GM23248 (cell line): ENCODE results near the gene TWIST2. TPM values are rescaled to one million over a fixed set of nuclear protein-coding genes. Genes with fewer than 3 reads are reported as not detected.

Experiments
- DNase-seq: peaks from one replicate; pipeline ENCODE4 v3.0.0-alpha.2; 2015
- H2AFZ ChIP-seq: fragments of 200-600 bp; sonication (generic); 2 replicates; pipeline ENCODE4 v1.6.1; 2016; ENCODE audit warnings: antibody characterized with exemption
- H3F3A ChIP-seq: fragments of 200-600 bp; sonication (generic); 2 replicates; pipeline ENCODE4 v1.6.1; 2016; ENCODE audit warnings: mild to moderate bottlenecking, antibody characterized with exemption, mixed run types; ENCODE audit not compliant: insufficient read depth
- H3K27ac ChIP-seq: fragments of 200-600 bp; sonication (generic); 2 replicates; pipeline ENCODE4 v1.5.1; 2016; ENCODE audit warnings: mild to moderate bottlenecking
- H3K27me3 ChIP-seq: fragments of 200-600 bp; sonication (generic); replicated peaks from 2 replicates; pipeline ENCODE4 v1.6.1; 2016; ENCODE audit warnings: mild to moderate bottlenecking; ENCODE audit not compliant: insufficient read depth
- H3K36me3 ChIP-seq: fragments of 200-600 bp; sonication (generic); 2 replicates; pipeline ENCODE4 v1.6.1; 2016; ENCODE audit warnings: low read depth, mild to moderate bottlenecking
- H3K4me1 ChIP-seq: fragments of 200-600 bp; sonication (generic); 2 replicates; pipeline ENCODE4 v1.6.1; 2016; ENCODE audit warnings: mild to moderate bottlenecking; ENCODE audit not compliant: insufficient read depth
- H3K4me2 ChIP-seq: fragments of 200-600 bp; sonication (generic); one replicate; pipeline ENCODE4 v1.6.1; 2016; ENCODE audit warnings: mild to moderate bottlenecking; ENCODE audit not compliant: unreplicated experiment
- H3K4me3 ChIP-seq: fragments of 200-600 bp; sonication (generic); 2 replicates; pipeline ENCODE4 v1.5.1; 2016; ENCODE audit warnings: mild to moderate bottlenecking
- H3K79me2 ChIP-seq: fragments of 200-600 bp; sonication (generic); 2 replicates; pipeline ENCODE4 v1.6.1; 2016; ENCODE audit warnings: mild to moderate bottlenecking; ENCODE audit not compliant: insufficient read depth
- H3K9ac ChIP-seq: fragments of 200-600 bp; sonication (generic); 2 replicates; pipeline ENCODE4 v1.6.1; 2016; ENCODE audit warnings: mild to moderate bottlenecking
- H3K9me2 ChIP-seq: fragments of 200-600 bp; sonication (generic); 2 replicates; pipeline ENCODE4 v1.6.1; 2016; ENCODE audit warnings: mixed run types, mild to moderate bottlenecking, moderate library complexity; ENCODE audit not compliant: insufficient read depth
- H3K9me3 ChIP-seq: fragments of 200-600 bp; sonication (generic); one replicate; pipeline ENCODE4 v1.6.1; 2017; ENCODE audit warnings: low read depth
- H4K20me1 ChIP-seq: fragments of 200-600 bp; sonication (generic); 2 replicates; pipeline ENCODE4 v1.6.0; 2016; ENCODE audit not compliant: insufficient read depth
- EZH2 ChIP-seq: fragments of 200-600 bp; sonication (generic); IDR thresholded peaks from 2 replicates; pipeline ENCODE4 v1.6.1; 2018; ENCODE audit warnings: antibody characterized with exemption, mild to moderate bottlenecking; ENCODE audit not compliant: insufficient read depth, poor library complexity, severe bottlenecking
- EZH2phosphoT487 ChIP-seq: fragments of 200-600 bp; sonication (generic); IDR thresholded peaks from 2 replicates; pipeline ENCODE4 v1.6.1; 2018; ENCODE audit warnings: antibody characterized with exemption, moderate library complexity, mild to moderate bottlenecking, low read depth; ENCODE audit not compliant: insufficient read depth
- WGBS, 2 experiments: methylation state at CpG; one replicate each; pipeline ENCODE4 v1.1.6; 2015 to 2017; ENCODE audit warnings: low lambda C conversion rate in 2 of 2, low coverage in 1 of 2; ENCODE audit errors: missing lambda C conversion rate in 2 of 2; 5-methylcytosine and 5-hydroxymethylcytosine counted together
- in situ Hi-C: fragments of 300-500 bp; cut with MboI; formaldehyde crosslinking; loops from 2 replicates; pipeline ENCODE4 v1.15.0; 2020
- polyA plus RNA-seq: library from polyadenylated mRNA; unstranded; fragments of >200 nt; fragmentation: Nextera tagmentation; extraction: Ambion mirVana; gene quantifications from 2 replicates; pipeline ENCODE4 v1.2.1, GENCODE V29; 2016
- total RNA-seq: library from RNA; depleted of rRNA; stranded (reverse); fragments of >200 nt; shearing (Covaris generic); gene quantifications from 2 replicates; pipeline ENCODE4 v1.2.3, GENCODE V29; 2014

The TWIST2 gene
- total and polyA plus RNA-seq, 2 experiments from 2014 or later: 248 to 544 TPM

- H3K27ac ChIP-seq: peak overlapping the region; percentile 88
- H3F3A ChIP-seq: peaks cover 20% of the 10 kb centered on the region
- peak; percentile 99 for DNase-seq
- H3K4me3 ChIP-seq: no peak overlapping the region
- H3K4me2 ChIP-seq: peak overlapping the region; percentile 58
- 0 out of 2 replicates have a peak overlapping the region, but pooled peaks have one; percentile 18 for H2AFZ ChIP-seq
- no peaks in the 10 kb centered on the region for H4K20me1 ChIP-seq
- in situ Hi-C loops: no loop called here
- H3K4me1 ChIP-seq: peaks cover 32% of the 10 kb centered on the region
- H3K79me2 ChIP-seq: 0 out of 2 replicates have a peak, but pooled peaks cover under 1% of the 10 kb centered on the region
- peak overlapping the region; percentile 64 for H3K9ac ChIP-seq
- H3K9me2 ChIP-seq: no peaks in the 10 kb centered on the region
- no peaks in the 10 kb centered on the region for H3K9me3 ChIP-seq
- H3K27me3 ChIP-seq: no peaks in the 10 kb centered on the region
- WGBS, 2 experiments: 2% methylated on average over 21 of the region's 21 CpGs
- H3K36me3 ChIP-seq: no peaks in the 10 kb centered on the region
- TF ChIP-seq EZH2phosphoT487 (no peak), EZH2 (no peak)
Observed at GRCh38 chr2:238938401-238939055, 90.6 kb downstream of the TWIST2 start.

GRCh38 chr2:238939074-238939473 lies 91.2 kb downstream of the TWIST2 start:
- Histone ChIP-seq H3K4me2 (peak overlapping the region; percentile 58), H3K36me3 (no peaks in the 10 kb centered on the region), H3K4me3 (no peak overlapping the region), H4K20me1 (no peaks in the 10 kb centered on the region), H3K27ac (peak overlapping the region; percentile 88), H2AFZ (no peak overlapping the region), H3K79me2 (peaks cover 6% of the 10 kb centered on the region), H3F3A (peaks cover 20% of the 10 kb centered on the region), H3K9me2 (no peaks in the 10 kb centered on the region), H3K9me3 (no peaks in the 10 kb centered on the region), H3K4me1 (peaks cover 32% of the 10 kb centered on the region), H3K9ac (peak overlapping the region; percentile 51), H3K27me3 (no peaks in the 10 kb centered on the region)
- no peak for TF ChIP-seq EZH2
- TF ChIP-seq EZH2phosphoT487: no peak
- 17 to 21% methylated on average over 6 of the region's 6 CpGs for WGBS, 2 experiments
- in situ Hi-C loops: no loop called here
- DNase-seq: peak; percentile 78

DNA sequence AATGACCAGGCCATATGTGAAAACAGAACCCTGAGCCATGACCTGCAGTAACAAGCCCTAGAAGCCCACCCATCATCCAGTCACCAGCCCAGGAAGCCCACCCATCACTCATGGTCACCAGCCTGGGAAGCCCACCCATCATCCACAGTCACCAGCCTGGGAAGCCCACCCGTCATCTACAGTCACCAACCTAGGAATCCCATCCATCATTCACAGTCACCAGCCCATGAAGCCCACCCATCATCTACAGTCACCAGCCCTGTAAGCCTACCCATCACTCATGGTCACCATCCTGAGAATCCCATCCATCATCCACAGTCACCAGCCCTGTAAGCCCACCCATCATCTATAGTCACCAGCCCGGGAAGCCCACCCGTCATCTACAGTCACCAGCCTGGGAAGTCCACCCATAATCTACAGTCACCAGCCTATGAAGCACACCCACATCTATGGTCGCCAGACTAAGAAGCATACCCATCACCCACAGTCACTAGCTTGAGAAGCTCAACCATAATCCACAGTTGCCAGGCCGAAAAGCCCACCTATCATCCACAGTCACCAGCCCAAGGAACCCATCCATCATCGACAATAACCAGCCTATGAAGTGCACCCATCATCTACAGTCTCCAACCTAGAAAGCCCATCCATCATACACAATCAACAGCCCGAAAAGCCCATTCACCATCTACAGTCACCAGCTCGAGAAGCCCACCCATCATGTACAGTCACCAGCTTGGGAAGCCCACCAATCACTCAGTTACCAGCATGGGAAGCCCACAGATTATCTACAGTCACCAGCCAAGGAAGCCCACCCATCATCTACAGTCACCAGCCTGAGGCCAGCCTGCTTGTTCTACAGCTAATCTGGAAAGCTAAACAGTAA lies 91.9 kb downstream of the TWIST2 start:
- peak overlapping the region; percentile 88 for H3K27ac ChIP-seq
- H3K4me1 ChIP-seq: peaks cover 32% of the 10 kb centered on the region
- H3K4me2 ChIP-seq: peak overlapping the region; percentile 58
- H3K9me2 ChIP-seq: no peaks in the 10 kb centered on the region
- H3F3A ChIP-seq: peaks cover 20% of the 10 kb centered on the region
- no peaks in the 10 kb centered on the region for H3K27me3 ChIP-seq
- no peak for TF ChIP-seq EZH2
- TF ChIP-seq EZH2phosphoT487: no peak
- no peaks in the 10 kb centered on the region for H4K20me1 ChIP-seq
- H3K79me2 ChIP-seq: peaks cover 13% of the 10 kb centered on the region
- no peaks in the 10 kb centered on the region for H3K9me3 ChIP-seq
- no peak overlapping the region for H3K4me3 ChIP-seq
- no peak overlapping the region for H2AFZ ChIP-seq
- WGBS, 2 experiments: 96 to 99% methylated on average over 8 of the region's 8 CpGs
- H3K9ac ChIP-seq: peak overlapping the region; percentile 51
- no peak for DNase-seq
- no peaks in the 10 kb centered on the region for H3K36me3 ChIP-seq
- in situ Hi-C loops: no loop called here

- no peak for TF ChIP-seq EZH2phosphoT487
- TF ChIP-seq EZH2: no peak
- Histone ChIP-seq H3K79me2 (peaks cover 22% of the 10 kb centered on the region), H3K4me2 (no peak overlapping the region), H3K27me3 (no peaks in the 10 kb centered on the region), H3K9me2 (no peaks in the 10 kb centered on the region), H3F3A (peaks cover 20% of the 10 kb centered on the region), H2AFZ (no peak overlapping the region), H4K20me1 (no peaks in the 10 kb centered on the region), H3K27ac (no peak overlapping the region), H3K9me3 (no peaks in the 10 kb centered on the region), H3K4me1 (peaks cover 32% of the 10 kb centered on the region), H3K4me3 (no peak overlapping the region), H3K9ac (no peak overlapping the region), H3K36me3 (no peaks in the 10 kb centered on the region)
- in situ Hi-C loops: no loop called here
- 88 to 90% methylated on average over 8 of the region's 8 CpGs for WGBS, 2 experiments
- no peak for DNase-seq
Observed at GRCh38 chr2:238940806-238941205, 92.9 kb downstream of the TWIST2 start.
